NCI-H510A treated with DMSO at 0.1 percent for 48 hours (cell line): ENCODE data around the gene EPB41L5.

Experiments
- DNase-seq: peaks from one replicate; lab custom pipeline; 2025; lab: John Stamatoyannopoulos, UW

Gene EPB41L5

GRCh38 chr2:120224735-120225548 lies 212.1 kb downstream of the EPB41L5 start:
- DNase-seq: peak; percentile 87

GRCh38 chr2:120225549-120226065 lies 212.7 kb downstream of the EPB41L5 start:
- DNase-seq: no peak

GRCh38 chr2:120226316-120226715 lies 213.4 kb downstream of the EPB41L5 start:
- no peak for DNase-seq

GRCh38 chr2:120227111-120227991 lies 214.5 kb downstream of the EPB41L5 start:
- no peak for DNase-seq

- DNase-seq: no peak
Observed at GRCh38 chr2:120228503-120228902, 215.6 kb downstream of the EPB41L5 start.
